Measurements from ENCODE around the gene CFAP43.

The CFAP43 gene

DNA sequence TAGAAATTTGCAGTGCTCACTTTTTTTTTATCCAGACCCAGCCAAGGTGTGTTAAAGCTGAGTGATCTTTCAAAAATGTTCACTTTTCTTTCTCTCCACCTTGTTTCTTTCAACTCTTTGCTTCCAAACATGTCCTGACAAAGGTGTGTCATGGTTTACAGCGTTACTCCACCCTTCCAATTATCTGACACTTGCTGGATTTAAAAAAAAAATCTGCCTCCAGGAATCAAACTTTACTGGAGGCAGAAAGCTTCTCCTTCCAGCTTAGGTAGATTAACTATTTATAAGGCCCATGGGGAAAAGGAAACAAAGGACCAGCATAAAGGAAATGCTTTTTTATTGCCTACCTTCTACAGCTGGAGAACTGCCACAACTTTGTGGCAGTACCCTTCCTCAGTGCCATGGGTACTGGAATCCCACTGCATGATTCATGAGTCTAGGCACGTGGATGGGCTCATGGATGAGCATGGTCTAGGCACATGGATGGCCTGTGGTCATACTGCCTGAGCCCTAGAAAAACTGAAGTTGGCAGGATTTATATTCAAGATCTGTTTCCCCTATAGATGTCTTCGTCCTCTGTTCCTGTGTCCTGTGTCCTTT, 146.3 kb downstream of the CFAP43 start, which contains the start of gene COL17A1:
TSS of gene COL17A1 (minus strand) at position 80 of the 600 bp plus-strand sequence. CDS start 5,207 bp downstream, outside the sequence.
- DNase-seq: no peak

DNA sequence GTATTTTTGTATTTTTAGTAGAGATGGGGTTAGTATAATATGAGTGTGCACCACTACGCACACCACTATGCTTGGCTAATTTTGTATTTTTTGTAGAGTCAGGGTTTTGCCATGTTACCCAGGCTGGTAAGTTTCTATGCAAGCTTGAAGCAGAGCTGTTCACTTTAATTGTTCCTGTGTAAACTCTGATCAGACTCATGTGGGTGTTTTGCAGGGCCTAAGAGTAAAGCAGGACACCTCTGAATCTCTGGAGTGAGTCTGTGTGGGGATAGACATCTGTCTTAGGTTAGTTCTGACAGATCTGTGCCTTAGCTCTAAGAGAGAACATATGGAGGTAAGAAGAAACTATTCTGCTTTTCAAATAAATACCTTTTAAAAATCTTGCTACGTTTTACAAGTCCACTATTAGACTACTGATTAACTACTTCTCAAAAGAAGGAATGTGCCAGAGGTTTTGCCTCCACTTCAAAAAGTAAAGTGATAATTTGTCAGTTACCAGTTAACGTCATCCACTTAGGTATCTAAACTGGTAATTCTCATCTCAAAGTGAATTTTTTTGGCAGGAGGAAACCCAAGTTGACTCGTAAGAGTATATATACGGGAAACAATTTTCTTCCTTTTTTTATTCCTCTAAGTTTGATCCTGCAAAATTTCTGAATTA, 147.6 kb downstream of the CFAP43 start:
- DNase-seq: no peak

DNA sequence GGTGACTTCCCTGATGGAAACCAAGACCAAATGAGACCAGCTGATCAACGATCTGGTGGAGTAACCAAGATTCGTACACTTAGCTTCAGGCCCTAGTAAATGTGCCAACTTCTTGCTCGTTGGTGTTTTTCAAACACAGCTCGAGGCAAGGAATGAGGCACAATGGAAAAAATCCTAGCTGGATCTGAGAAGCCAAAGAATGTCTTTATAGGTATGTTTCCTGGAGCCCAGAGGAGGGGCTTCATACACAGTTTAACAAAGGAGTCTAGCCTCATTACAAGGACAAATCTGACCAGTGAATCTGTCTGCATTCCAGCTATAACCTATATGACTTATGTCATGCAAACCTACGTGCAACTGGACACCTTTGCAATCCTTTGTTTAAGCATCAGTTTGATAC, 150.2 kb downstream of the CFAP43 start:
- DNase-seq: no peak

DNA sequence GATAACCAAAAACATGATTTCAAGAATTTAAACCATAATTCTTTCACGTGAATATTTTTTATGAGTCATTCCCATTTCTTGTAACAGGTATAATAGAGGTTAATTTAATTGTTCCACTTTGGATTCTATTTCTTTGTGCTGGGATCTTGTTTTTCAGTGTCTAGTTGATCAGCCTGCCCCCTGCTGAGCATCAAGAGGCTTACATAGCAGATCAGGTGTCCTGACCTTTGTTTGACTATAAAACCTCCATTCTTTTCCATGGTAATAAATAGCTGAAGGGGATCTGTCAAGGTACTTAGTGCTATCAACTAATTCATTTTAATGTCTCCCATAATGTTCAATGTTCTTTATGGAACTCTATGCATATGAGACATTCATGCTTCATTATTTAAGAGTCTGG, 151.4 kb downstream of the CFAP43 start:
- no peak for DNase-seq

Measured in activated CD8-positive, alpha-beta memory T cell treated with anti-CD3 and anti-CD28 coated beads, Interleukin-2, amount 50 U/mL, for 48 hours (primary cell).